GM19397 (cell line): ENCODE measurements around the gene SKAP2.

Source experiments
- ATAC-seq: cut with Tn5 transposase; IDR thresholded peaks from one replicate; pipeline ENCODE4 v1.9.1; 2021; ENCODE audit warnings: mild to moderate bottlenecking, moderate library complexity; ENCODE audit not compliant: unreplicated experiment

SKAP2 gene

DNA sequence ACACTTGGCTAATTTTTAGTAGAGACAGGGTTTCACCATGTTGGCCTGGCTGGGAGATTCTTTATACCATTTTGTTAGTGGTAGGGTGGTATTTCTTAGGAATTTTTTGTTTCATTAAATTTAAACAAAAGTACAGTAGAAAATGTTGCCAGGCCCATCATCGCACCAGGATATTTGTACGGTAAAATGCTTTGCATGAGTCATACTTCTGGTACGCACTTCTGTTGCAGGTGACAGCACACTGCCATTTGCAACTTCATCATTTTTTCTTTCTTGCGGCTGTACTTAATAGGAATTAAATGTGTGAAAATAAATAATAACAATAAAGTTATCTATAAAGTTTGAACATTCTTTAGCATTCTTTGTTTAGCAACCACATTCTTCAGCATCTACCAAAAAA is 195.6 kb downstream of the SKAP2 start:
- ATAC-seq: no peak

GRCh38 chr7:26667514-26668133 is 196.8 kb downstream of the SKAP2 start:
- ATAC-seq: no peak

GRCh38 chr7:26664735-26665416 is 199.5 kb downstream of the SKAP2 start:
- no peak for ATAC-seq

DNA sequence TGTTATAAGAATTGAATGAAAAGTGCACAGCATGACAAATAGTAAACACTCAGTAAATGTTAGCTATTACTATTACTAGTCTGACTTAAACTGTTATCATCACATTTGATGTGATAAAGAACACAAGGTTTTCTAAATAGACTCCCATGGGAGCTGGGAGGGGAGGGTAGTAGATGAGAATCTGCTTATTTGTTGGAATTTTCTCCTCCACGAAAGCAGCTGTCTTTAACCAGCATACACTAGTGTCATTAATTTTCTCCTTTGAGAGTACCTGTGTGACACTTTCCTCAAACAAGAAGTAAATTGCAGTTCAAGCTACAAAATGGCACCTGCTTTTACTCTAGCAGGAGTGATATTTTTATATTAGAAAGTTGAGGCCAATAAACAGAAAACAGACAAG is 200.1 kb downstream of the SKAP2 start:
- ATAC-seq: no peak

- ATAC-seq: no peak
Measured at GRCh38 chr7:26663874-26664273, 200.5 kb downstream of the SKAP2 start.

- ATAC-seq: no peak
Measured at GRCh38 chr7:26662646-26663045, 201.7 kb downstream of the SKAP2 start.

DNA sequence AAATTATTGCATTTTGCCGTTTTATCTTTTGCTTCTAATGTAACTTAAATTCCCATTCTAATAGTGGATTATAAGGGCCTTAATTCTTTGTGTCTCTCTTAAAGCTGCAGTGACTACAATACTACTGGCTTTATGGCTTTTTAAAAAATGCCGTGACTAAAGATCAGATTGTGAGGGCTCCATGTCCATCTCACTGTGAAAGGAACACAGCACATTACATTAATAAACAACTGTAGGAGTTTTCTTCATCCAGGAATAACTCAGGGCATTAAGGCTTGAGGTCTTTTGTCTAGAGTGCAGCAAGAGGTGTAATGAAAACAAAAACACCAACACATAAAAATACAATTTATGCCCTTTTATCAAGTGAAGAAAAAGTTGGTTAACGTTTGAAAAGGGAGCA is 205.3 kb downstream of the SKAP2 start:
- no peak for ATAC-seq

GRCh38 chr7:26658389-26659084 is 205.9 kb downstream of the SKAP2 start:
- ATAC-seq: no peak

DNA sequence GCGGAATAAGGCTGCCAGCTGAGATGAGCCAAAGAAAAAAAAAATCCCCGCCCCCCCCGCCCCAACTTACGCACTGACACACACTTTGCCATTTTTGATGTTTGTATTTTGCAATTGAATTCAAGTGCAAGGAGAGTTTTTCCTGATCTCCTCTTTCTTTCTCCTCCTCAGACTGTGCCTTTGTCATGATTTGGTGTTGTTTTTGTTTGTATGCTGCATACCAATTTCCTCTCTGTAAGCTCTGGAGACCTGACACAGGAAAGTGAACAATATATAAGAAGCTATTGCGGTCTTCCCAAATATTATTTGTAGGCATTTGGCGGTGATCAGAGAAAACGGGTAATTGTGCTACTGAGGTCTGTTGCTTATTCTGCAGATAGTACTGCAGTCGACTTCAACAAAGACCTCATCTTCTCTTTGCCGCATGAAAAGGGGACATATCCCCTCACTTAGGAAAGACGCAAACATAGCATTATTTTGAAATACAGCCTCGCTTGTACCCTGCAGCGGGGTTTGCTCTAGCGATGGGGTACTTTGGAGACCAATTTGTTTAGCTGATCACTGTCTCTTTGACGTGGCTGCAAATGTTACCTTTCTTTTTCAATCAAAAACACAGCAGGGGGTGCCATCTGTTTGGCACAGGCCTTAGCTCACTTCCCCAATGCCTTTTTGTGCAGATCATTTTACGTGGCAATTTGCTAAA is 206.6 kb downstream of the SKAP2 start:
- ATAC-seq: no peak

DNA sequence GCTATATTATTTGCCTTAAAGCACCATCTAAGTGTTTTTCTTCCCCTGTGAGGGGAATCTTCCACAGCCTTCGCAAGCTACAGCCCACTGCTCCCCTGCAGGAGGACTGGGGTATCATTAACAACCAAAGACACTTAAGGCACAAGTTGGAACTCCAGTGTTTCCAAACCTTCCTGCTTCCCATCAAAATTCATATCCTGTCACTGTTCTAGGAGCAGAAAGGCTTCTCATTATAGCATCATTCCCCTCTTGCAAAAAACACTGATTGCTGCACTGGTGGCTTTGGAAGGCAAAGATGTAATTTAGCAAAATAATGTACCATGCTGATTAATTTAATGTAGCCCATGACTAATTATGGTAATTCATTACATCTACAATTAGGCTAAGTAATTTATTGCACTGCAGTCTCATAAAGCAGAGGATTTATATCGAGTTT is 207.2 kb downstream of the SKAP2 start:
- ATAC-seq: no peak

GRCh38 chr7:26656735-26657134 is 207.7 kb downstream of the SKAP2 start:
- ATAC-seq: no peak

DNA sequence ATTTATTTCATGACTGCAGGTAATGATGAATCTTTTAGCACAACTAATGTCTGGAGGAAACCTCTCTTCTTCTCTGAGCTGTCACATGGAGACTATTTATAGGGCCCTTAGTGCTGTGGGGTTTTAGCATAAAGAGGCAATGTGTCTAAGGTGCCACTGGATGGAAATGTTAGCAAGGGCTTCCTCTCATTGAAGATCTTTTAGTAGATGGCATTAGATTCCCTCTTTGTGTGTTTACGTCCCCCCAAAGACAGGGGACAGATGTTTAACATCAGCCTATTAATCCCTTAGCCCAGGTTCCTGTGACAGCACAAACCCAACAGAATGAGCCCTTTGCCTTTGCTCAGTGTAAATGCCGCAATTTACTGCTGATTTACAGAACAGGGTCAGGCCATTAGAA is 208.6 kb downstream of the SKAP2 start:
- no peak for ATAC-seq

DNA sequence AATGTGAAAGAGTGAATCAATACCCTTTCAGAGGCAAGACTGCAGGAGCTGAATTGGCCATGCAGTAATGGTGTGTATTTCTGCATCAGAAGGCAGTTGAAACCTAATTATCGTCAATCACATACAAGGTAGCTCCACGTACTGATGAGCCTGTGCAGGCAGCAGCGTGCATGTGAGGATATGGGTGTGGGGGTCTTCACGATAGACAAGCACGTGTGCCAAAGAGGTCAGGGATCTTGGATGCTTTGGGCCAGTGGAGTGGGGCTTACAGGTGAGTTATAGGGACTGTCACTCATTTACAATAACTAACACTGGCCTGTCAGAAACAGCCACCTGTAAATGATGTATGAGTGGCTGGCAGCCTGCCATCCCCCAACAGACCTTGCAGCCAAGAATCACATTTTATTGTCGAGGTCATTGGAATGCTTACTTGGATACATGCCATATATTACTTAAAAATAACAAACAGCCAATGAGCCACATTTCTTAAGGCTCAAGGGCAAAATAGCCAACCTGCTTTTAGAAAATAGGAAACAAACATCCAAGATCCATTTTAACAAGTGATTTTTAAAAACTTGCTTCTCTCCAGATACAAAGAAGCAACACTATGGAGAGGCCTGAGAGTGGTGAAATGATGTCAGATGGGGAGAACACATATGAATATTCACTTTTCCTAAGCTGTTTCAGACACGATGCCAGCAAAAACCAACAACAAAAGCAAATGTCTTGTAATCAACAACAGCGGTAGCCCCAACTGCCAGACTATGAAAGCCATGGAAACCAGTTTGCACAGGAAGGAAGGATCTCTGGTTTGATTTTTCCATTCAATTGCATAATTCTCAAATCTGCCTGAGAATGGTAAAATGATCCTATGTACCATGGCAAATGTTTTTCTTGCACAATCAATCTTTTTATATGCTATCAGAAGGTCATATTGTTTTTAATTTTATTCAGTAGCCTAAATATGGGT is 210.7 kb downstream of the SKAP2 start:
- ATAC-seq: no peak

- ATAC-seq: no peak
Measured at GRCh38 chr7:26652401-26653100, 211.8 kb downstream of the SKAP2 start.

DNA sequence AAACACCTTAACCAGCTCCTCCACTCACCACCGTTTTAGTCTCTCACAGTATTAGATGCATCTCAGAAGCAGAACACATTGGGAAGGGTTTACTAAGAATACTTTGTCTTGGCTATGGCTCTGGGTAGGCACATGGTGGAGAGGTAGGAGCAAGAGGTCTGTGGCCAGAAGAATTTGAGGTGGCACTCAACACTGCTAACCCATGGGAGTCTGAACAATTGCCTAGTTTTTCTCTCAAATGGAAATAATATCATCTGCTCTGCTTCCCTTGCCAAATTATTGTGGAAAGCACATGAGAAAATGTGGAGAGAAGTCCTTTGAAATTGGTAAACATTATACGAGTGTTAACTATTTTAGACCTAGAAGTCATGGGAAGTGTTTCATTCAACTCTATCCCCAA is 214.3 kb downstream of the SKAP2 start:
- no peak for ATAC-seq

DNA sequence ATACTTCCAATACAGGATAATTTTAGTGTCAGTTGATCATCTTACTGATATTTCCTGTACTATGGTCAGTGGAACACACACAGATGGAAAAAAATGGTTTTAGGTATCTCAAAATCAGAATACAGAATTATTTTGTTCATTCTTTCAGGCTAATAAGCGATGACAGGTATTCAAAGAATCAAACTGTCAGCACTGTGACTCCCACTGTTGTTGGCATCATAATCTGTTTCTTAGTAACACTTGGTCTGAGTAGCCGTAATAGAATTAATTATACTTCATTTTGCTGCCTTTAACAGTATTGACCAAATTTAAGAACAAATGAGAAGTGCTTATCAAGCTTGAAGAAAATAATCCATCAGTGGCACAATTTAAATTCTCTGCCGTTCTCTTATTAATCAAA is 215.0 kb downstream of the SKAP2 start:
- no peak for ATAC-seq

GRCh38 chr7:26648554-26648953 is 215.8 kb downstream of the SKAP2 start:
- no peak for ATAC-seq

- no peak for ATAC-seq
Measured at GRCh38 chr7:26646336-26647048, 217.9 kb downstream of the SKAP2 start.

- no peak for ATAC-seq
Measured at GRCh38 chr7:26645121-26645520, 219.3 kb downstream of the SKAP2 start.
